ENCODE results near the gene TTF2.

GRCh38 chr1:117067533-117068370 lies 7.6 kb downstream of the TTF2 start:
- TF ChIP-seq TCF12 (IDR thresholded peaks at IDR 0.05; ENCODE audit: low read depth) = no peak
- TF ChIP-seq EP300 (IDR thresholded peaks at IDR 0.05; ENCODE audit: borderline replicate concordance) = no peak
- no peak for TF ChIP-seq REST (IDR thresholded peaks at IDR 0.05; ENCODE audit: low read depth)
- TF ChIP-seq RAD21 (IDR thresholded peaks at IDR 0.05; ENCODE audit: low read depth) = peak; percentile 66
- TF ChIP-seq EGR1 (IDR thresholded peaks at IDR 0.05) = no peak
- TF ChIP-seq YY1 (IDR thresholded peaks at IDR 0.05; ENCODE audit: low read depth) = no peak
- TF ChIP-seq CREB1 (IDR thresholded peaks at IDR 0.05; ENCODE audit: low read depth) = no peak
- no peak for TF ChIP-seq TEAD4 (IDR thresholded peaks at IDR 0.05)
